Measurements from ENCODE around the gene CFTR. TPM values are rescaled to one million over a fixed set of nuclear protein-coding genes. Genes with fewer than 3 reads are reported as not detected.
"Not testable (repeated sequence)": the region's sequence is repeated elsewhere in the genome, so short reads cannot be mapped to it uniquely, and the experiment has no call there.

Gene CFTR
- total RNA-seq, result under 1 TPM; 0.05 to 0.16 (median 0.10) TPM

DNA sequence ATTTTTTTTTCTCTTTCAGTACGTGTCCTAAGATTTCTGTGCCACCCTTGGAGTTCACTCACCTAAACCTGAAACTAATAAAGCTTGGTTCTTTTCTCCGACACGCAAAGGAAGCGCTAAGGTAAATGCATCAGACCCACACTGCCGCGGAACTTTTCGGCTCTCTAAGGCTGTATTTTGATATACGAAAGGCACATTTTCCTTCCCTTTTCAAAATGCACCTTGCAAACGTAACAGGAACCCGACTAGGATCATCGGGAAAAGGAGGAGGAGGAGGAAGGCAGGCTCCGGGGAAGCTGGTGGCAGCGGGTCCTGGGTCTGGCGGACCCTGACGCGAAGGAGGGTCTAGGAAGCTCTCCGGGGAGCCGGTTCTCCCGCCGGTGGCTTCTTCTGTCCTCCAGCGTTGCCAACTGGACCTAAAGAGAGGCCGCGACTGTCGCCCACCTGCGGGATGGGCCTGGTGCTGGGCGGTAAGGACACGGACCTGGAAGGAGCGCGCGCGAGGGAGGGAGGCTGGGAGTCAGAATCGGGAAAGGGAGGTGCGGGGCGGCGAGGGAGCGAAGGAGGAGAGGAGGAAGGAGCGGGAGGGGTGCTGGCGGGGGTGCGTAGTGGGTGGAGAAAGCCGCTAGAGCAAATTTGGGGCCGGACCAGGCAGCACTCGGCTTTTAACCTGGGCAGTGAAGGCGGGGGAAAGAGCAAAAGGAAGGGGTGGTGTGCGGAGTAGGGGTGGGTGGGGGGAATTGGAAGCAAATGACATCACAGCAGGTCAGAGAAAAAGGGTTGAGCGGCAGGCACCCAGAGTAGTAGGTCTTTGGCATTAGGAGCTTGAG lies at the start of gene CFTR:
CFTR (plus strand) TSS at position 801 of the 830 bp plus-strand sequence. CDS start 70 bp downstream, outside the sequence.
- DNase-seq (no peak), ATAC-seq (no peak)
- no peaks in the 10 kb centered on the region for H3K36me3 Mint-ChIP-seq (ENCODE audit: insufficient read depth)
- H3K4me1 Mint-ChIP-seq (ENCODE audit: low read depth), result no peaks in the 10 kb centered on the region
- H3K27me3 Mint-ChIP-seq (ENCODE audit: low read depth), result peaks cover 21% of the 10 kb centered on the region
- no peaks in the 10 kb centered on the region for H3K9me3 Mint-ChIP-seq
- H3K4me3 Mint-ChIP-seq, result no peak within 1 kb of the TSS

DNA sequence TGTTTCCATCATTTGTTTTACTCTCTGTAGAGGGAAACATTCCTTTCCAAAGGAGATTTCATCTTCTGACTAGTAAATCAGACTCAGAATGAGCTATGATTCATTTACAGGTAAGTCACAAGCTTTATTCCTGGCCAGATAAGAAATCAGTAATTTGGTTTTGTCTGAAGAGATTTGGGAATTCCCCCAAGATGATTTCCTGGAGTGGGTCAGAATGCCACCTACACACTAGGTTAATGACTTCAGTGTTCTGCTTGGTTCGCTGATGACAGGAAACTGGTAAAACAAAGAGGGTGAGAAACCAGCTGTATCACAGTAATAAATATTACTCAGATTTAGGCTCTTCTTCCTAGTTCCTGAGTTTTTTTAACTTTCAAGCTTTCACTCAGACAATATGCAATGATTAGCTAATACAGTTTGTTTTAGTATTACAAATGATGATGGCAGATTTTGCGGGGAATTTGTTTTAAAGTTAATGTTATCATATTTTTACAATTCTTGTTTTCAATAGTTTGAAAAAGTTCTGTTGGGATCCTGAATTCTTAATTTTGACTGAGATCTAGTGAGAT lies 44.3 kb upstream of the CFTR start:
- DNase-seq, result no peak
- Mint-ChIP-seq H3K4me3 (no peak overlapping the region), H3K27me3 (ENCODE audit: low read depth) (no peaks in the 10 kb centered on the region), H3K9me3 (no peaks in the 10 kb centered on the region), H3K36me3 (ENCODE audit: insufficient read depth) (no peaks in the 10 kb centered on the region), H3K4me1 (ENCODE audit: low read depth) (peaks cover 2% of the 10 kb centered on the region)
- peak; percentile 43 to 70 for ATAC-seq

DNA sequence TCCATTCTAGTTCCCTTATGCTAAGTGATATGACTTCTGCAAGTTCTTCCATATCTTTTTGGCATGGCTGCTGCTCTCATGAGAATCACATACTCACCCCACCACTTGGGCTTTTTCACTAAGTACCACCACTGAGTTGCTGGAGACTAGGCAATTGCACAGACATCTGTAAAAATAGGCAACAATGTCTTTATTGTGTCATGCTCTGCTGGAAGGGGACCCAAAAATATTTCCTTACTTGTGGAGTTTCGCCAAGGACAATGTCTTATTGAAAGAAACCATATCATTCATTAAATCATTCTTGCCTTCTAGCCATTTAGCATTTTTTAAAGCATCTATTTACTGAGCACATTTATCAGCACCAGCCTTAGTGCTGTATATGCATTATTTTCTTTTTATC lies 35.2 kb upstream of the CFTR start:
- H3K4me3 Mint-ChIP-seq, result no peak overlapping the region
- H3K36me3 Mint-ChIP-seq (ENCODE audit: insufficient read depth), result no peaks in the 10 kb centered on the region
- H3K27me3 Mint-ChIP-seq (ENCODE audit: low read depth), result no peaks in the 10 kb centered on the region
- no peaks in the 10 kb centered on the region for H3K4me1 Mint-ChIP-seq (ENCODE audit: low read depth)
- DNase-seq (no peak), ATAC-seq (no peak)
- H3K9me3 Mint-ChIP-seq, result peaks cover 7% of the 10 kb centered on the region

DNA sequence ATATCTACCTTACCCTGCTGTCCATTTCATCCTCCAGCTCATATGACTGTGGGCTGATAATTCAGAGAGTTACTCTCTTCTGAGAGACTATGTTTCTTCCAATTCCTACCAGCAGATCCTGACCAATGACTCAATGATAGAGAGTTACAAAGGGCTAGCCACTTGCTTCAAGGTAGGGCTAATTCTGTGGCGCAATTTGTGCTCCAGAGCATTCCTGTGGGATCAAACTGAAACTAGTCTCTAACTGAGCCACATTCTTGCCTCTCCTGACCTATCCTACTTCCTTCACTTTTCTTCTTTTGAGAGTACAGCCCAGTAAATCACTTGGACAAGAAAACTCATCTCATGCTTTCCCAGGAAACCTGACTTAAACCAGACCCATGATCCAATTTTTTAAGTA lies 34.6 kb upstream of the CFTR start:
- peaks cover 12% of the 10 kb centered on the region for H3K9me3 Mint-ChIP-seq

DNA sequence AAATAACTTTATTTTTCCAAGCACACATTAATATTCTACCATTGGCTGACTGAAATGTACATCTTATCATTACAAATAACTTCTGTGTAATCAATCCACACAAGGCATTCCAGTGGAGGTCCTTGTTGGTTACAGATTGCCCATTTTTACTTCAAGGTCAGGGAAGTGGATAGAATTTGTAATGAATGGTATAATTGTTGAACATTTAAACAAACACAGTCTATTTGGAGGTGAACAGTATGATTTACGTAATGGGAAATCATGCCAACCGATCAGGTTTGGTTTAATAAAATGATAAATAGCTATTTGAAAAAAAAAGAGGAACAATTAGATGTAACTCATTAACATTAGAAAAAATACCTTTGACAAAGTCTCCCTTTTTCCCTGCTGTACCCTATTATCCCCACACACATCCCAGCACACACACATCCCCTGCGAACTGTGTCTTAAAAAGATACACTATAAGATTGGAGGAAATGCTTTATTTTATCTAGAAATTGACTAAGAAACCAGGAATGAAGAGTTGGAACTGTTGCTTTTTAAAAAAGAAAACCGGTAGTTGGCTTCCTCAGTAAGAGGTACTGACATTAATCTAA lies 33.5 kb upstream of the CFTR start:
- Mint-ChIP-seq H3K9me3 (peaks cover 18% of the 10 kb centered on the region), H3K36me3 (ENCODE audit: insufficient read depth) (no peaks in the 10 kb centered on the region), H3K4me1 (ENCODE audit: low read depth) (no peaks in the 10 kb centered on the region), H3K27me3 (ENCODE audit: low read depth) (no peaks in the 10 kb centered on the region), H3K4me3 (no peak overlapping the region)
- DNase-seq, result no peak
- ATAC-seq, result no peak

More for the DNA sequence above, 34.6 kb upstream of the CFTR start:
- no peaks in the 10 kb centered on the region for H3K4me1 Mint-ChIP-seq (ENCODE audit: low read depth)
- DNase-seq, result no peak
- H3K27me3 Mint-ChIP-seq (ENCODE audit: low read depth), result no peaks in the 10 kb centered on the region
- H3K36me3 Mint-ChIP-seq (ENCODE audit: insufficient read depth), result no peaks in the 10 kb centered on the region
- ATAC-seq, result no peak
- H3K4me3 Mint-ChIP-seq, result no peak overlapping the region

DNA sequence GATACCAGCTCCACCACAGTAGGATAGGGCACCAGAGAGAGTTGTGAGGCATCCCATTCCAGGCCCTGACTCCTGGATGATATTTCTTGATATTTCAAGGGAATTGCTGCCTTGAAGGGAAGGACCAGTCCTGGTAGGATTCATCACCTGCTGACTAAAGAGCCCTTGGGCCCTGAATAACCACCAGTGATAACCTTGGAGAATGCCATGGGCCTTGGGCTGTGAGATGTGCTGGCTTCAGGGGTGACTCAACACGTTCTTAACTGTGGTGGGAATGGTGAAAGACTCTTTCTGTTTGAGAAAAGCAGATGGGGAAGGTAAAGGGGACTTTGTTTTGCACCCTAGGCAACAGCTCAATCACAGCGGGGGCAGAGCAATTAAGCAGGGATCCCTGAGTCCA lies 31.2 kb upstream of the CFTR start:
- Mint-ChIP-seq H3K9me3 (peaks cover 20% of the 10 kb centered on the region), H3K4me1 (ENCODE audit: low read depth) (no peaks in the 10 kb centered on the region), H3K36me3 (ENCODE audit: insufficient read depth) (no peaks in the 10 kb centered on the region), H3K4me3 (no peak overlapping the region), H3K27me3 (ENCODE audit: low read depth) (no peaks in the 10 kb centered on the region)
- DNase-seq (no peak), ATAC-seq (no peak)

DNA sequence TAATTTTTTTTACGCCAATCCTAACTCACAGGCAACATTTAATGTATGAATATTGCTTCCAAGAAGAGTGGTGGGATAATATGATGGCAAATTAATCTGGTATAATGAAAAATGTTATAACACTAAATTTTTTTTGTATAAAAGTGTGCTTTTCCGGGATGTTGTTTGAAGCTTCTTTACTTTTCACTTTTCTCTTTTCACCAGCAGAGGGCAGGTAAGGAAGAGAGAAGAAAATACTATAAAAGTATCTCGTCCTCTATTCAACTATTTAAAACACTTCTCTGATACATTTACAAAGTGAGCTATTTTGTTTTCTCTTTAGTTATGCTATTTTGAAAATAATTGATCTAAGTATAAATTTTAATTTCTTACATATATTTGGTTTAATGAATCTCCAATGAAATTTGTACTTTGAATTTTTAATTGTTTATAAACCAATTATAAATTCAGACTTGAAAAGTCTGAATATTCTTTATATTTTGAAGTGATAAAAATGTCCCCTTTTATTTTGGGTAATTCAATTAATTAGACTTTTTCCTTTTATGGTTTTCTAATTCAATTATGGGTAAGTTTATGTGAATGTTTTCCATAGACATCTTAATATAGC lies 20.7 kb upstream of the CFTR start:
- Mint-ChIP-seq H3K4me3 (no peak overlapping the region), H3K9me3 (no peaks in the 10 kb centered on the region), H3K36me3 (ENCODE audit: insufficient read depth) (no peaks in the 10 kb centered on the region), H3K27me3 (ENCODE audit: low read depth) (no peaks in the 10 kb centered on the region), H3K4me1 (ENCODE audit: low read depth) (no peaks in the 10 kb centered on the region)
- DNase-seq, result no peak
- no peak for ATAC-seq

DNA sequence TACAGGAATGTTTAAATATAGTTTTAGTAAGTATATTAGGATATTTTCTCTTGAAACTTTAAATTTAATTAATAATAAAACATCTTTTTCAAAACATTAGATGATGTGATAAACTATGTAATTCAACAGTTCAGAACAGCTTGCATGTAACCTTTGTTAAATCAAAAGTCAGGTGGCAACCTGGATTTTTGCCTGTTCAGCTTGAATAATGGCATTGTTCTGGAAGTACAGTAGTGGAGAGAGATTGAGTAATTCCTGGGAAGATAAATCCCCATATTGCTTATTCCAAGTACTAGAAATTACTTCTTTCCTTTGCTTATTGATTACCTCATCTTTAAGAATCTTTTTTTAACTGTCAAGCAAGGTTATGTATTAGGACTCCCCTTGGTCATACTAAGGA lies 20.1 kb upstream of the CFTR start:
- ATAC-seq (no peak), DNase-seq (no peak)

DNA sequence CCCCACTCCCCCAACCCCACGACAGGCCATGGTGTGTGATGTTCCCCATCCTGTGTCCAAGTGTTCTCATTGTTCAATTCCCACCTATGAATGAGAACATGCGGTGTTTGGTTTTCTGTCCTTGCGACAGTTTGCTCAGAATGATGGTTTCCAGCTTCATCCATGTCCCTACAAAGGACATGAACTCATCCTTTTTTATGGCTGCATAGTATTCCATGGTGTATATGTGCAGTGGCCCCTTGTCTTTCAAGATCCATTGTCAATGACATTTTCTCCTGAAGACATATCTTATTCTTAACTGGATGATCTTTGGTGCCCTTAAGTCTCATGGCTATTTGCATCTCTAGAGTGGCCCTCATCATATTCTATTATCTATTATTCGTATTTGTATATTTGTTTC lies 19.0 kb upstream of the CFTR start:
- not testable (repeated sequence) for H3K9me3 Mint-ChIP-seq; H3K4me1 Mint-ChIP-seq (ENCODE audit: low read depth); DNase-seq

More for the DNA sequence above, 20.1 kb upstream of the CFTR start:
- Mint-ChIP-seq H3K9me3 (no peaks in the 10 kb centered on the region), H3K36me3 (ENCODE audit: insufficient read depth) (no peaks in the 10 kb centered on the region), H3K4me1 (ENCODE audit: low read depth) (no peaks in the 10 kb centered on the region), H3K27me3 (ENCODE audit: low read depth) (no peaks in the 10 kb centered on the region), H3K4me3 (no peak overlapping the region)

DNA sequence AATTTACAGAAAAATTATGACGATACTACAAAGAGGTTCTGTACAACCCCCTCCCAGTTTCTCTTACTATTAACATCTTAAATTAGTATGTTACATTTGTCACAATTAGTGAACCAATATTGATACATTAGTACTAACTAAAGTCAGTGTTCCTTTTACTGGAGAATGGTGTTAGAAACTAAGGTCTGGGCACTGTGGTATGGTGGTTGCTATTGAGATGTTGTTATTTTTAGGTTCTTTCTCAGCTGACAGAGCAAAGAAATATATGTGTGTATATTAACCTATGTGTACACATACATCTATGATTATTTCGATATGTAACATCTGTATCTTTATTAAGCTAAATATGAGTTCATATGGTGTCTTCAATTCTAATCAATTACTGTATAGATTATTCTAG lies 11.7 kb upstream of the CFTR start:
- no peak for ATAC-seq
- no peaks in the 10 kb centered on the region for H3K9me3 Mint-ChIP-seq
- no peaks in the 10 kb centered on the region for H3K4me1 Mint-ChIP-seq (ENCODE audit: low read depth)
- DNase-seq, result no peak
- no peaks in the 10 kb centered on the region for H3K36me3 Mint-ChIP-seq (ENCODE audit: insufficient read depth)
- no peaks in the 10 kb centered on the region for H3K27me3 Mint-ChIP-seq (ENCODE audit: low read depth)
- H3K4me3 Mint-ChIP-seq, result no peak overlapping the region

More for the DNA sequence above, 19.0 kb upstream of the CFTR start:
- H3K4me3 Mint-ChIP-seq; H3K27me3 Mint-ChIP-seq (ENCODE audit: low read depth); H3K36me3 Mint-ChIP-seq (ENCODE audit: insufficient read depth); ATAC-seq: not testable (repeated sequence)

DNA sequence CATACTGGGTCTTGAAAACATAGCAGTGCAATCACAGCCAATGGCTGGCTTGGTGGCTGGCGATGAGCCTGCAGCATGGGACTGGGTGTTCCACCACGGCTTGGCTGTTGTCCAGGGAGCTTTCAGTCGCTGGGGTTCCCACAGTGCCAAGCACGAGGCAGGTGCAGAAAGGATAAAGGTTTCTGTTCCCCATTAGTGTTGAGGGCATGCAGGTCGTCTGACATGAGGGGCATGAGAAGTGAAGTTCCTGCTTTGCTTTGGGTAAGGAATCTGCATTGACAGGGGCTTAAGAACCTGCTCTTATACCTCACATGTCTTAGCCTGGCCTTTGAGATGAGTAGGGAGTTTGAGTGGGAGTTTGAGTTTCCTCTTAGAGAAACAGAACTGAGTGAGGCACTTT lies 9.0 kb upstream of the CFTR start:
- no peaks in the 10 kb centered on the region for H3K4me1 Mint-ChIP-seq (ENCODE audit: low read depth)
- H3K36me3 Mint-ChIP-seq (ENCODE audit: insufficient read depth), result no peaks in the 10 kb centered on the region
- H3K4me3 Mint-ChIP-seq, result no peak overlapping the region
- no peak for DNase-seq
- no peaks in the 10 kb centered on the region for H3K27me3 Mint-ChIP-seq (ENCODE audit: low read depth)
- no peak for ATAC-seq
- H3K9me3 Mint-ChIP-seq, result no peaks in the 10 kb centered on the region

DNA sequence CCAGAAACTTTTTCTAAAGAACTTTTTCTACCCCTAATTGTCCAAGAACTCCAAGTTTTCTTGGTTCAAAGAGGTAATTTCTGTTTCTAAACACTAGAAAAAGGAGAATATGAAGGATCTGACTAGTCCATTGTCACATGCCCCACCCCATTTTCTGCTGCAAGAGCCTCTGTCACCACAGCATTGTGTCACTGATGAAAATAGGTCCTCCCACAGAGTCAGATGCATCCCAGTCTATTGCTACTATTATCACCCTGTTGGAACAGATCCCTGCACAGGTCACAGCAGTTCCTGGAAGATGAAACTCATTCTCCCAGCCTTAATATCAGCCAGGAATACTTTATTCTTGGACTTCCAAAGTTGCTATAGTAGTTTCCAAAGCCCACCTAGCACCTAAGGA lies 7.5 kb upstream of the CFTR start:
- no peak for DNase-seq
- Mint-ChIP-seq H3K27me3 (ENCODE audit: low read depth) (no peaks in the 10 kb centered on the region), H3K9me3 (no peaks in the 10 kb centered on the region), H3K36me3 (ENCODE audit: insufficient read depth) (no peaks in the 10 kb centered on the region), H3K4me1 (ENCODE audit: low read depth) (no peaks in the 10 kb centered on the region), H3K4me3 (no peak overlapping the region)
- no peak for ATAC-seq

DNA sequence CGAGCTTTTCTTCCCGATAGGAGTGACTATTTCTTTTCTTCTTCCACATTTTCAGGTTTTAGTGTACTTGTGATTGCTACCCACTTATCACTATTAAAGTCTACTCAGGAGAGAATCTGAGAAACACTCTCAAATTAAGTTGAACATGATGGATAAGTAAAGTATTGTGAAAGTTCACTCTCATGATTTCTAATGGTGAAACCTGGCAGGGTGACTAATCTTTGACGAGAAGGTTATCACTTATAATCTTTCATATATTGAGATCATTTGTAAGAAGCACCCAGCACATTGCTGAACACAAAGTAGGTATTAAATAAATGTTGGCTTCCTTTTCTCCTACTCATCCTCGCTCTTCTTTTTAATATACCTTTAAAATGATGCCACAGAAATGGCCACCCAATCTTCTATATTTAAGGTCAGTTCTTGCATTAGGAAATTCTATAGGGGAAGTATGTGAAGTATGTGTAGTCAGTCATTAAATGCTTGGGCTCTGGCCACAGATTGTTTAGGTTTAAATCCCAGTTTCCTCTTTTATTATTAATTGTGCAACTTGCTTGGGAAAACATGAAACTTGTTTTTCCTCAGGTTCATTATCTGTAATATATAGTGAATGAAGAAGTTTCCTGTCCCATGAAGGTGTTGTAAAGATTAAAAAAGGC lies 3.1 kb upstream of the CFTR start:
- Mint-ChIP-seq H3K27me3 (ENCODE audit: low read depth) (peaks cover 21% of the 10 kb centered on the region), H3K9me3 (no peaks in the 10 kb centered on the region), H3K4me1 (ENCODE audit: low read depth) (no peaks in the 10 kb centered on the region), H3K36me3 (ENCODE audit: insufficient read depth) (no peaks in the 10 kb centered on the region), H3K4me3 (no peak overlapping the region)
- no peak for ATAC-seq
- no peak for DNase-seq

DNA sequence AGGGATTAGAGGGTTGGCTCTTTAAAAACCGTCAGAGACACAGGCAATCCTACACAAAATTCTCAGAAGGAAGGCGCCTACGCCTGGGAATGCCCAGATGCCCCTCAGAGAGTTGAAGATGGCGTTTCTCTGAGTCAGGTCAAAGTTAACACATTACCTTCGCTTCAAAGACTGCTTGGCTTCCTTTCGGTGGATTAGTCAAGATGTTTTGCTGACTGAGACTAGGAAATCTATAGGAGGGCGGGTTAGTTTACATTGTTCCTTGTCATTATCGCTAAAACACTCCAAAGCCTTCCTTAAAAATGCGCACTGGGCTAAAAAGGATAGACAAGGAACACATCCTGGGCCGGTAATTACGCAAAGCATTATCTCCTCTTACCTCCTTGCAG lies 995 bp upstream of the CFTR start:
- H3K4me3 Mint-ChIP-seq, result no peak overlapping the region
- DNase-seq (no peak), ATAC-seq (no peak)
- H3K36me3 Mint-ChIP-seq (ENCODE audit: insufficient read depth), result no peaks in the 10 kb centered on the region
- peaks cover 21% of the 10 kb centered on the region for H3K27me3 Mint-ChIP-seq (ENCODE audit: low read depth)
- H3K9me3 Mint-ChIP-seq, result no peaks in the 10 kb centered on the region
- H3K4me1 Mint-ChIP-seq (ENCODE audit: low read depth), result no peaks in the 10 kb centered on the region

Measured in activated T-cell treated with anti-CD3 and anti-CD28 coated beads, Interleukin-2, amount 50 U/mL, for 4 hours (primary cell).